WTC11 (cell line): Measurements from ENCODE around the gene AP5M1. TPM values are rescaled to one million over a fixed set of nuclear protein-coding genes. Genes with fewer than 3 reads are reported as not detected.

ENCODE experiments used
- ATAC-seq: fragments of 200-7000 bp; cut with Tn5 transposase; 2 replicates; pipeline ENCODE4 v1.10.0; 2021; ENCODE audit warnings: mild to moderate bottlenecking, moderate library complexity
- CTCF ChIA-PET: fragments of 300-600 bp; sonication (Branson Sonifier 250); formaldehyde crosslinking; loops from one replicate; lab custom pipeline; 2021; ENCODE audit warnings: antibody characterized with exemption; lab: Charles Lee
- POLR2A ChIA-PET: fragments of 350-600 bp; sonication (Branson Sonifier 250); formaldehyde crosslinking; loops from one replicate; lab custom pipeline; 2021; ENCODE audit warnings: antibody characterized with exemption; lab: Charles Lee
- DNase-seq: peaks from one replicate; pipeline ENCODE4 v3.0.0; 2021; ENCODE audit warnings: low spot score
- H3K27ac Mint-ChIP-seq: 2 replicates; pipeline ENCODE4 v1.8.0; 2021; ENCODE audit warnings: mixed read lengths
- H3K27me3 Mint-ChIP-seq: 2 replicates; pipeline ENCODE4 v1.8.0; 2021; ENCODE audit warnings: low read depth, mild to moderate bottlenecking, moderate library complexity, mixed read lengths
- H3K36me3 Mint-ChIP-seq: 2 replicates; pipeline ENCODE4 v1.8.0; 2021; ENCODE audit warnings: mixed read lengths
- H3K4me1 Mint-ChIP-seq: 2 replicates; pipeline ENCODE4 v1.8.0; 2022; ENCODE audit warnings: mixed read lengths
- H3K4me3 Mint-ChIP-seq: 2 replicates; pipeline ENCODE4 v1.8.0; 2021; ENCODE audit warnings: mild to moderate bottlenecking, moderate library complexity, mixed read lengths
- H3K9me3 Mint-ChIP-seq: 2 replicates; pipeline ENCODE4 v1.8.0; 2021; ENCODE audit warnings: mixed read lengths
- AFF4 ChIP-seq: sonication (generic); formaldehyde crosslinking; IDR thresholded peaks from 2 replicates; pipeline ENCODE4 v1.8.1; 2023; ENCODE audit warnings: mild to moderate bottlenecking, missing genetic modification reagents, borderline replicate concordance
- ARID4B ChIP-seq: sonication (generic); formaldehyde crosslinking; IDR thresholded peaks from 2 replicates; pipeline ENCODE4 v1.8.0; 2023; ENCODE audit warnings: missing genetic modification reagents, mild to moderate bottlenecking, borderline replicate concordance
- ATF2 ChIP-seq: sonication (generic); formaldehyde crosslinking; IDR thresholded peaks from 2 replicates; pipeline ENCODE4 v1.8.1; 2022; ENCODE audit warnings: low read depth, missing genetic modification reagents, borderline replicate concordance
- ATF3 ChIP-seq: sonication (generic); formaldehyde crosslinking; conservative IDR thresholded peaks from 2 replicates; pipeline ENCODE4 v1.8.1; 2022; ENCODE audit warnings: mild to moderate bottlenecking, missing genetic modification reagents
- E2F5 ChIP-seq: sonication (generic); formaldehyde crosslinking; IDR thresholded peaks from 2 replicates; pipeline ENCODE4 v1.8.1; 2022; ENCODE audit warnings: mild to moderate bottlenecking, moderate library complexity, missing genetic modification reagents
- ETV6 ChIP-seq: sonication (generic); formaldehyde crosslinking; IDR thresholded peaks from 2 replicates; pipeline ENCODE4 v1.8.1; 2022; ENCODE audit warnings: mild to moderate bottlenecking, missing genetic modification reagents
- FOXP1 ChIP-seq: sonication (generic); formaldehyde crosslinking; IDR thresholded peaks from 2 replicates; pipeline ENCODE4 v1.8.0; 2022; ENCODE audit warnings: missing genetic modification reagents, mild to moderate bottlenecking, moderate library complexity, borderline replicate concordance
- HMGA2 ChIP-seq: fragments of 250-450 bp; sonication (Bioruptor Pico); IDR thresholded peaks from 2 replicates; pipeline ENCODE4 v1.4.0; 2021; ENCODE audit warnings: mild to moderate bottlenecking, moderate library complexity
- NR1H2 ChIP-seq: sonication (generic); formaldehyde crosslinking; IDR thresholded peaks from 2 replicates; pipeline ENCODE4 v1.9.0; 2021; ENCODE audit warnings: mild to moderate bottlenecking, moderate library complexity, missing genetic modification reagents
- NR2C2 ChIP-seq: sonication (generic); formaldehyde crosslinking; IDR thresholded peaks from 2 replicates; pipeline ENCODE4 v1.8.0; 2022; ENCODE audit warnings: mild to moderate bottlenecking, missing genetic modification reagents
- PRRX2 ChIP-seq: fragments of 250-450 bp; sonication (Bioruptor Pico); IDR thresholded peaks from 2 replicates; pipeline ENCODE4 v1.8.0; 2021; ENCODE audit warnings: mild to moderate bottlenecking
- ZBTB21 ChIP-seq: sonication (generic); formaldehyde crosslinking; IDR thresholded peaks from 2 replicates; pipeline ENCODE4 v1.8.1; 2023; ENCODE audit warnings: mild to moderate bottlenecking, missing genetic modification reagents, borderline replicate concordance
- ZNF263 ChIP-seq: sonication (generic); formaldehyde crosslinking; IDR thresholded peaks from 2 replicates; pipeline ENCODE4 v1.8.1; 2022; ENCODE audit warnings: low read depth, mild to moderate bottlenecking, moderate library complexity, missing genetic modification reagents
- ZSCAN18 ChIP-seq: fragments of 250-450 bp; sonication (Bioruptor Pico); IDR thresholded peaks from 2 replicates; pipeline ENCODE4 v2.1.2; 2022; ENCODE audit warnings: mild to moderate bottlenecking, moderate library complexity
- total RNA-seq: library from RNA; stranded (reverse); gene quantifications from 3 replicates; pipeline ENCODE4 v1.2.3, GENCODE V29; 2021

The AP5M1 gene
- total RNA-seq, 1 experiment from 2014 or later, result 48.5 TPM

- TF ChIP-seq NR1H2 (no peak), ZBTB21 (CRISPR knock-in tag) (no peak)
These were observed 19.0 kb downstream of the AP5M1 start (continued) for GRCh38 chr14:57287745-57288144.

GRCh38 chr14:57290751-57291150 is 22.0 kb downstream of the AP5M1 start:
- peaks cover 4% of the 10 kb centered on the region; the same call in 1 of the 2 replicates for H3K36me3 Mint-ChIP-seq
- H3K4me1 Mint-ChIP-seq, result peaks cover 13% of the 10 kb centered on the region; the same call in 1 of the 2 replicates
- TF ChIP-seq FOXP1 (CRISPR knock-in tag), result no peak
- TF ChIP-seq E2F5 (CRISPR knock-in tag), result no peak
- TF ChIP-seq ATF2, result no peak
- no peak for TF ChIP-seq HMGA2 (CRISPR knock-in tag)
- no peak for TF ChIP-seq ETV6 (CRISPR knock-in tag)
- no peak for TF ChIP-seq ZNF263 (CRISPR knock-in tag)
- no peak for TF ChIP-seq ZSCAN18
- no peak for TF ChIP-seq AFF4 (CRISPR knock-in tag)
- no peak for TF ChIP-seq ATF3 (CRISPR knock-in tag)
- no peak for TF ChIP-seq PRRX2 (CRISPR knock-in tag)
- no peak for TF ChIP-seq ARID4B (CRISPR knock-in tag)
- no peak for TF ChIP-seq NR2C2 (CRISPR knock-in tag)
- no peak overlapping the region for H3K4me3 Mint-ChIP-seq
- DNase-seq (no peak), ATAC-seq (no peak)
- ChIA-PET CTCF (no interaction called here), POLR2A (no interaction called here)
- H3K27me3 Mint-ChIP-seq, result no peaks in the 10 kb centered on the region
- H3K9me3 Mint-ChIP-seq, result no peaks in the 10 kb centered on the region
- H3K27ac Mint-ChIP-seq, result no peak overlapping the region
